Fibroblast of villous mesenchyme (primary cell): ENCODE results near the gene GOLT1A. TPM values are rescaled to one million over a fixed set of nuclear protein-coding genes. Genes with fewer than 3 reads are reported as not detected.

ENCODE experiments used
- DNase-seq: peaks from one replicate; pipeline ENCODE4 v3.0.0-alpha.2; 2010; ENCODE audit warnings: low read depth
- H3K4me3 ChIP-seq: 2 replicates; pipeline ENCODE4 v1.5.1; 2011; ENCODE audit warnings: low read depth, mild to moderate bottlenecking, low read length
- CTCF ChIP-seq: IDR thresholded peaks from 2 replicates; pipeline ENCODE4 v1.5.1; 2012; ENCODE audit warnings: low read depth, mild to moderate bottlenecking, low read length; ENCODE audit not compliant: insufficient read depth
- total RNA-seq: library from RNA; depleted of rRNA; stranded (reverse); fragments of >200 nt; gene quantifications from 2 replicates; pipeline ENCODE4 v1.2.3, GENCODE V29; 2012

Gene GOLT1A
- total RNA-seq, 1 donor: not detected

- DNase-seq: no peak
- no peak overlapping the region for H3K4me3 ChIP-seq
- TF ChIP-seq CTCF: no peak
These were observed 21.7 kb downstream of the GOLT1A start for GRCh38 chr1:204192046-204192445.

GRCh38 chr1:204191456-204191855, 22.3 kb downstream of the GOLT1A start:
- no peak for TF ChIP-seq CTCF
- H3K4me3 ChIP-seq: no peak overlapping the region
- no peak for DNase-seq

GRCh38 chr1:204190212-204191211, 23.3 kb downstream of the GOLT1A start:
- peak; percentile 82 for DNase-seq
- no peak for TF ChIP-seq CTCF
- H3K4me3 ChIP-seq: peak overlapping the region; percentile 31

- TF ChIP-seq CTCF: no peak
These were observed 24.7 kb downstream of the GOLT1A start for GRCh38 chr1:204188959-204189639.

GRCh38 chr1:204186597-204186996, 27.2 kb downstream of the GOLT1A start:
- DNase-seq: no peak
- no peak overlapping the region for H3K4me3 ChIP-seq
- TF ChIP-seq CTCF: no peak

More at GRCh38 chr1:204188959-204189639, 24.7 kb downstream of the GOLT1A start:
- H3K4me3 ChIP-seq: no peak overlapping the region
- no peak for DNase-seq

- no peak for TF ChIP-seq CTCF
- no peak overlapping the region for H3K4me3 ChIP-seq
- no peak for DNase-seq
These were observed 32.7 kb downstream of the GOLT1A start for GRCh38 chr1:204181116-204181515.
